Fibroblast of lung (primary cell): ENCODE data around the gene MRPL27. TPM values are rescaled to one million over a fixed set of nuclear protein-coding genes. Genes with fewer than 3 reads are reported as not detected.

Experiments used
- DNase-seq, 2 donors: peaks; one replicate each; pipeline versions ENCODE4 v3.0.0 to v3.0.0-alpha.2; 2010; ENCODE audit warnings: low read depth in 2 of 2
- H2AFZ ChIP-seq: 2 replicates; pipeline ENCODE4 v1.5.1; 2012; ENCODE audit warnings: low read length, control low read depth, inconsistent platforms
- H3K27ac ChIP-seq: 2 replicates; pipeline ENCODE4 v1.5.1; 2011; ENCODE audit warnings: low read length, control low read depth; ENCODE audit not compliant: insufficient read depth
- H3K27me3 ChIP-seq: 2 replicates; pipeline ENCODE4 v1.5.1; 2011; ENCODE audit warnings: mild to moderate bottlenecking, low read length; ENCODE audit not compliant: control insufficient read depth, insufficient read depth
- H3K36me3 ChIP-seq: 2 replicates; pipeline ENCODE4 v1.5.1; 2011; ENCODE audit warnings: low read length; ENCODE audit not compliant: control insufficient read depth, insufficient read depth
- H3K4me1 ChIP-seq: 2 replicates; pipeline ENCODE4 v1.5.1; 2011; ENCODE audit warnings: low read length; ENCODE audit not compliant: control insufficient read depth, insufficient read depth; ENCODE audit errors: extremely low read depth
- H3K4me2 ChIP-seq: 2 replicates; pipeline ENCODE4 v1.5.1; 2011; ENCODE audit warnings: low read length, control low read depth; ENCODE audit not compliant: insufficient read depth; ENCODE audit errors: extremely low read depth
- H3K4me3 ChIP-seq, 4 experiments: fragments of 200-600 bp in 1 of 4; sonication (generic) in 1 of 4; replicated peaks in 1 of 4; 2 replicates each; pipeline ENCODE4 v1.5.1; 2011 to 2016; ENCODE audit warnings: low read length in 4 of 4, low read depth in 3 of 4, mild to moderate bottlenecking in 3 of 4, control low read depth in 2 of 4, inconsistent platforms in 1 of 4, mixed read lengths in 1 of 4; ENCODE audit not compliant: insufficient read depth in 1 of 4; ENCODE audit errors: control extremely low read depth in 1 of 4
- H3K79me2 ChIP-seq: 2 replicates; pipeline ENCODE4 v1.5.1; 2012; ENCODE audit warnings: mild to moderate bottlenecking, low read length, inconsistent platforms; ENCODE audit not compliant: control insufficient read depth, insufficient read depth
- H3K9ac ChIP-seq: 2 replicates; pipeline ENCODE4 v1.5.1; 2011; ENCODE audit warnings: mild to moderate bottlenecking, low read length, control low read depth; ENCODE audit not compliant: insufficient read depth
- H3K9me3 ChIP-seq: 2 replicates; pipeline ENCODE4 v1.5.1; 2012; ENCODE audit warnings: low read depth, low read length; ENCODE audit not compliant: control insufficient read depth, insufficient read depth
- H4K20me1 ChIP-seq: 2 replicates; pipeline ENCODE4 v1.5.1; 2011; ENCODE audit warnings: low read length; ENCODE audit not compliant: control insufficient read depth, insufficient read depth; ENCODE audit errors: extremely low read depth
- EZH2 ChIP-seq: IDR thresholded peaks from 2 replicates; pipeline ENCODE4 v1.5.1; 2012; ENCODE audit warnings: low read length, control low read depth, mild to moderate bottlenecking; ENCODE audit errors: missing control alignments
- polyA plus RNA-seq, 2 donors: library from polyadenylated mRNA; depleted of rRNA in 1 of 2; stranded (reverse) in 1 of 2; unstranded in 1 of 2; fragments of >200 nt; gene quantifications; 2 replicates each; pipeline ENCODE4 v1.2.1, GENCODE V29; 2011 to 2012; ENCODE audit warnings: missing spikeins in 1 of 2
- total RNA-seq: library from RNA; depleted of rRNA; stranded (reverse); fragments of >200 nt; gene quantifications from 2 replicates; pipeline ENCODE4 v1.2.1, GENCODE V29; 2014
- TF ChIP-seq, protein P1 (sequence below), 2 donors: IDR thresholded peaks in 1 of 2; conservative IDR thresholded peaks in 1 of 2; 1 replicate in 1 of 2; 2 replicates in 1 of 2; pipeline ENCODE4 v1.5.1; 2011 to 2012; ENCODE audit warnings: low read length in 2 of 2, control low read depth in 1 of 2, inconsistent platforms in 1 of 2, low read depth in 1 of 2, mild to moderate bottlenecking in 1 of 2

The MRPL27 gene
- total and polyA plus RNA-seq, 2 donors (not counting 1 experiment from before 2014, with no cell fraction given) = 53.3 to 113 TPM

DNA sequence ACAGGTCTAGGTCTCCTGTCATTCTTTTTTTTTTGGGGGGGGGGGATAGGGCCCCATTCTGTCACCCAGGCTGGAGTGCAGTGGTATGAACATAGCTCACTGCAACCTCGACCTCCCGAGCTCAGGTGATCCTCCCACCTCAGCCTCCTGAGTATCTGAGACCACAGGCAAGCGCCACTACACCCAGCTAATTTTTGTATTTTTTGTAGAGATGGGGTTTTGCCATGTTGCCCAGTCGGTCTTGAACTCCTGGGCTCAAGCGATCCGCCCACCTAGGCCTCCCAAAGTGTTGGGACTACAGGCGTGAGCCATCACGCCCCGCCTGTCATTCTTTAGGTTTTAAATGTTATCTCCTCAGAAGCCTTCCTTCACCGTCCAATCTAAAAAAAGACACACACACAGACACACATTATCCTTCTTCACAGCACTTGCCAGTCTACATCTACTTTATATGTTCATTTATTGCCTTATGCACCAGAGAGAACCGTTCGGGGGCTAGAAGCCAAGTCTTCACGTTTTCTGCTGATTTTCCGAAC, 694 bp downstream of the MRPL27 start:
- H3K27me3 ChIP-seq = no peaks in the 10 kb centered on the region
- DNase-seq = no peak
- no peaks in the 10 kb centered on the region for H3K9me3 ChIP-seq
- H3K27ac ChIP-seq = peak overlapping the region; percentile 96
- H3K4me2 ChIP-seq = peak overlapping the region; percentile 84
- peaks cover 15% of the 10 kb centered on the region for H3K79me2 ChIP-seq
- peak overlapping the region; percentile 81 for H3K9ac ChIP-seq
- peaks cover 14% of the 10 kb centered on the region for H3K36me3 ChIP-seq
- H2AFZ ChIP-seq = peak overlapping the region; percentile 86
- peak overlapping the region; percentile 72 to 99 (median 78) for H3K4me3 ChIP-seq
- TF ChIP-seq, protein P1, sequence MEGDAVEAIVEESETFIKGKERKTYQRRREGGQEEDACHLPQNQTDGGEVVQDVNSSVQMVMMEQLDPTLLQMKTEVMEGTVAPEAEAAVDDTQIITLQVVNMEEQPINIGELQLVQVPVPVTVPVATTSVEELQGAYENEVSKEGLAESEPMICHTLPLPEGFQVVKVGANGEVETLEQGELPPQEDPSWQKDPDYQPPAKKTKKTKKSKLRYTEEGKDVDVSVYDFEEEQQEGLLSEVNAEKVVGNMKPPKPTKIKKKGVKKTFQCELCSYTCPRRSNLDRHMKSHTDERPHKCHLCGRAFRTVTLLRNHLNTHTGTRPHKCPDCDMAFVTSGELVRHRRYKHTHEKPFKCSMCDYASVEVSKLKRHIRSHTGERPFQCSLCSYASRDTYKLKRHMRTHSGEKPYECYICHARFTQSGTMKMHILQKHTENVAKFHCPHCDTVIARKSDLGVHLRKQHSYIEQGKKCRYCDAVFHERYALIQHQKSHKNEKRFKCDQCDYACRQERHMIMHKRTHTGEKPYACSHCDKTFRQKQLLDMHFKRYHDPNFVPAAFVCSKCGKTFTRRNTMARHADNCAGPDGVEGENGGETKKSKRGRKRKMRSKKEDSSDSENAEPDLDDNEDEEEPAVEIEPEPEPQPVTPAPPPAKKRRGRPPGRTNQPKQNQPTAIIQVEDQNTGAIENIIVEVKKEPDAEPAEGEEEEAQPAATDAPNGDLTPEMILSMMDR (conservative IDR thresholded peaks at IDR 0.05 in 1 of 2, IDR thresholded peaks at IDR 0.05 in 1 of 2; ENCODE audit: low read depth in 1 of 2, low read length in 2 of 2) = no peak
- no peak for TF ChIP-seq EZH2
- no peaks in the 10 kb centered on the region for H4K20me1 ChIP-seq
- peaks cover 3% of the 10 kb centered on the region for H3K4me1 ChIP-seq

DNA sequence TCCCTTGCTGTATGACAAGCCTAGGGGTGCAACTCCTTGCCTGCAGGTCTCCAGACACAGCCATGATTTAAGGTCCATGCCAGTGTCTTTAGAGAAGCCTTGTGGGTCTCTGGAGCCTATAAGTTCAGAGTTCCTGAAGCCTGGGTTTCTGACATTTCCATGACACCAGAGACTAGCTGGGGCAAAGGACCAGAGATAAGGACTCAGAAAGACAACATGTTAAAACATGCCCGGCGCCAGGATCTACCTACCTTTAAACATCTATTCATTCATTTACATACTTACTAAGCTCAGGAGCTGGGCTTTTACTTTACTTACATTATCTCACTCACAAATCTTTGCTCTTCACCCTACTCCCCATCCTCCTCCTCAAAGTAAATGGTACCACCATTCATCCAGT, 1.5 kb downstream of the MRPL27 start:
- H3K9ac ChIP-seq = no peak overlapping the region
- H2AFZ ChIP-seq = no peak overlapping the region
- peaks cover 15% of the 10 kb centered on the region for H3K79me2 ChIP-seq
- H3K36me3 ChIP-seq = peaks cover 16% of the 10 kb centered on the region
- no peaks in the 10 kb centered on the region for H4K20me1 ChIP-seq
- TF ChIP-seq, protein P1 (conservative IDR thresholded peaks at IDR 0.05 in 1 of 2, IDR thresholded peaks at IDR 0.05 in 1 of 2; ENCODE audit: low read depth in 1 of 2, low read length in 2 of 2) = no peak
- no peak for TF ChIP-seq EZH2
- H3K4me2 ChIP-seq = peak overlapping the region; percentile 84
- H3K27me3 ChIP-seq = no peaks in the 10 kb centered on the region
- no peaks in the 10 kb centered on the region for H3K9me3 ChIP-seq
- peaks cover 3% of the 10 kb centered on the region for H3K4me1 ChIP-seq
- DNase-seq = no peak
- H3K27ac ChIP-seq = no peak overlapping the region
- H3K4me3 ChIP-seq = peak overlapping the region in 2 of 4 experiments; percentile 72 to 74

DNA sequence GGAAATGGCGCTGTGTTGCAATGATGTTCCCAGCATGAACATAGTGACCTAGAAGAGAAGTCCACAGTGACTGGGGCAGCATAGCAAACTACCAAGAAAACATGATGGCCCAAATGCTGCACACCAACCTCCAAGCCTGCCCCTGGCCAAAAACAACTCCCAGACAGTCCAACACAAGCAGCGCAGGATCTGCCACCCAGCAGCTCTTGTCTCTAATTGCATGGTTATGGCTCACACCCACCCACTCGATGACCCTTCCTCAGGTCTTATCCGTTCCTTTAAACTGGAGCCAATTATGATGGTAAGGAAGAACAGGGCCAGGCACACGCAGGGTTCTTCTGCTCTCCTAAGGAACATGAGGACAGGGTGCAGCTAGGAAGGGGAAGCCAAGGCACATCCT, 2.9 kb downstream of the MRPL27 start:
- no peaks in the 10 kb centered on the region for H3K9me3 ChIP-seq
- no peak overlapping the region for H3K4me3 ChIP-seq
- no peak for DNase-seq
- peaks cover 3% of the 10 kb centered on the region for H3K4me1 ChIP-seq
- no peak overlapping the region for H3K27ac ChIP-seq
- peaks cover 15% of the 10 kb centered on the region for H3K79me2 ChIP-seq
- no peak overlapping the region for H2AFZ ChIP-seq
- TF ChIP-seq, protein P1 (conservative IDR thresholded peaks at IDR 0.05 in 1 of 2, IDR thresholded peaks at IDR 0.05 in 1 of 2; ENCODE audit: low read depth in 1 of 2, low read length in 2 of 2) = no peak
- no peak for TF ChIP-seq EZH2
- no peaks in the 10 kb centered on the region for H4K20me1 ChIP-seq
- no peaks in the 10 kb centered on the region for H3K27me3 ChIP-seq
- no peak overlapping the region for H3K4me2 ChIP-seq
- H3K9ac ChIP-seq = no peak overlapping the region
- peaks cover 16% of the 10 kb centered on the region for H3K36me3 ChIP-seq
